Measurements from ENCODE around the gene LAMA3. TPM values are rescaled to one million over a fixed set of nuclear protein-coding genes. Genes with fewer than 3 reads are reported as not detected.
"Not testable (repeated sequence)": the region's sequence is repeated elsewhere in the genome, so short reads cannot be mapped to it uniquely, and the experiment has no call there.

Gene LAMA3
- total and polyA plus RNA-seq, 10 of the 15 experiments (the other 5 are each of a cell fraction or from before 2014, with no cell fraction given): 0.37 to 6.5 (median 5.4) TPM

DNA sequence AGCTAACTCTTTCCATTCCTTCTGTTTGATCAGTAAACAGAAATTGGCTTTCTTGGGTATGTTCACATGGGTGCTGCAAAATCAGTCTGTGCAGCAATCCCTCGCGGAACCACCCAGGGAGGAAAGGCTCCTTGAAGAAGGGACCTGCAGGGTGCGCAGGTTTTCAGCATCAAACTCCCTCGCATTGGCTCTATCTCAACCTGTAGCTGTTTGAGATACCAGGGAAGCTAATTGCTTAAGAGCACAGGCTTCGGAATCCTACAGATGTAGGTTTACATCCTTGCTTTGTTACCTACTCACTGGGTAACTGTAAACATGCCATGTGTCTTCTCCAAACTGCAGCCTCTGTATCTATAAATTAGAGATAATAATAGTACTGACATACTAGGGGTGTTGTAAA is 43.2 kb downstream of the LAMA3 start (continued):
- TF ChIP-seq BHLHE40 (IDR thresholded peaks at IDR 0.05; ENCODE audit: borderline replicate concordance in 1 of 2, low read depth in 2 of 2, low read length in 1 of 2) (no peak), LARP7 (IDR thresholded peaks at IDR 0.05) (no peak), RAD51 (IDR thresholded peaks at IDR 0.05) (no peak), POLR2AphosphoS2 (IDR thresholded peaks at IDR 0.05; ENCODE audit: low read depth, low read length) (no peak)
- TF ChIP-seq, protein P1, sequence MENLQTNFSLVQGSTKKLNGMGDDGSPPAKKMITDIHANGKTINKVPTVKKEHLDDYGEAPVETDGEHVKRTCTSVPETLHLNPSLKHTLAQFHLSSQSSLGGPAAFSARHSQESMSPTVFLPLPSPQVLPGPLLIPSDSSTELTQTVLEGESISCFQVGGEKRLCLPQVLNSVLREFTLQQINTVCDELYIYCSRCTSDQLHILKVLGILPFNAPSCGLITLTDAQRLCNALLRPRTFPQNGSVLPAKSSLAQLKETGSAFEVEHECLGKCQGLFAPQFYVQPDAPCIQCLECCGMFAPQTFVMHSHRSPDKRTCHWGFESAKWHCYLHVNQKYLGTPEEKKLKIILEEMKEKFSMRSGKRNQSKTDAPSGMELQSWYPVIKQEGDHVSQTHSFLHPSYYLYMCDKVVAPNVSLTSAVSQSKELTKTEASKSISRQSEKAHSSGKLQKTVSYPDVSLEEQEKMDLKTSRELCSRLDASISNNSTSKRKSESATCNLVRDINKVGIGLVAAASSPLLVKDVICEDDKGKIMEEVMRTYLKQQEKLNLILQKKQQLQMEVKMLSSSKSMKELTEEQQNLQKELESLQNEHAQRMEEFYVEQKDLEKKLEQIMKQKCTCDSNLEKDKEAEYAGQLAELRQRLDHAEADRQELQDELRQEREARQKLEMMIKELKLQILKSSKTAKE (IDR thresholded peaks at IDR 0.05; ENCODE audit: low read depth, poor library complexity, severe bottlenecking): no peak

- H4K20me1 ChIP-seq (ENCODE audit: control insufficient read depth, insufficient read depth); intact Hi-C loops (cut with micrococcal nuclease; ENCODE audit: unreplicated experiment); FAIRE-seq; BruUV-seq (replicated peaks); H3K27me3 ChIP-seq (replicated peaks in 1 of 2; ENCODE audit: control insufficient read depth in 2 of 2, insufficient read depth in 2 of 2, low read length in 1 of 2); H3K9me3 ChIP-seq (replicated peaks; ENCODE audit: control insufficient read depth, insufficient read depth, low read length); H3K79me2 ChIP-seq (ENCODE audit: control insufficient read depth, insufficient read depth, low read length); H2AFZ ChIP-seq (ENCODE audit: control insufficient read depth, low read depth, low read length); H3K36me3 ChIP-seq (ENCODE audit: control insufficient read depth in 2 of 2, insufficient read depth in 2 of 2, low read length in 1 of 2); POLR2A ChIA-PET; H3K4me2 ChIP-seq (ENCODE audit: control insufficient read depth, insufficient read depth); DNase-seq (ENCODE audit: low read depth, low spot score); H3K9ac ChIP-seq (ENCODE audit: control insufficient read depth, insufficient read depth, low read length); in situ Hi-C loops (cut with MboI); ATAC-seq; H3K27ac ChIP-seq (ENCODE audit: control insufficient read depth, insufficient read depth); H3K4me3 ChIP-seq; H3K4me1 ChIP-seq (ENCODE audit: control insufficient read depth, insufficient read depth, low read length): not testable (repeated sequence)
- WGBS (ENCODE audit: insufficient coverage, insufficient replicate concordance, low lambda C conversion rate, missing lambda C conversion rate): 44% methylated on average over 5 of the region's 5 CpGs
- RAD21 ChIA-PET (ENCODE audit: unreplicated experiment): interaction anchor here (0.6 kb wide), 1 partner anchor 77 kb away, joined by 4 read pairs; no protein-coding TSS in a partner anchor
- SMC1A ChIA-PET (ENCODE audit: uncharacterized antibody, unreplicated experiment): interaction anchor here (1.2 to 1.6 kb wide), 2 partner anchors 10 to 30 kb away, joined by 3 to 4 read pairs; no protein-coding TSS in a partner anchor
- CTCF ChIA-PET: interaction anchor here (0.9 to 1.8 kb wide), 3 partner anchors 29 to 104 kb away, joined by 3 read pairs; no protein-coding TSS in a partner anchor
Observed at GRCh38 chr18:23733265-23733664, 44.0 kb downstream of the LAMA3 start.

All from GM12878 (cell line).